NCI-H146 (cell line): ENCODE data around the gene SOX13.

Experiments used
- DNase-seq: peaks from one replicate; lab custom pipeline; 2025; lab: John Stamatoyannopoulos, UW

The SOX13 gene

GRCh38 chr1:204065174-204065985, 7.5 kb upstream of the SOX13 start:
- peak; percentile 42 for DNase-seq

GRCh38 chr1:204065986-204066300, 7.0 kb upstream of the SOX13 start:
- no peak for DNase-seq

GRCh38 chr1:204067935-204068334, 5.0 kb upstream of the SOX13 start:
- no peak for DNase-seq

DNA sequence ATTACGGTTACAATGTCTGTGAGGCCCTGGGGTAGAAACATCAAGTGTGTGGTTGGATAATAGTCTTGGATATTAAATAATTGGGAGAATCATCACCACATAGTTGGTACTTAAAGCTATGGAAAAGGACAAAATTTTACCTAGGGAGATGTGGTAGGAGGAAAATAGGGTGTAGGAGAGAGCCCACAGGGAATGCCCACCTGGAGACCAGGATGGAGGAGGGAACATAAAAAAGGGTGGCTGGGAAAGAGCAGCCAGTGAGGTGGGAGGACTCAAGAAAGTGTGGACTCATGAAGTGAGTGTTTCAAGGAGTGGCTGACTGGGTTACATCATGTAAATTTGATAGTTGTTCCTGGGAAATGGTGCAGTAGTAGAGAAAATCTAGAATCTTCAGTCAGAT, 3.0 kb upstream of the SOX13 start:
- DNase-seq: no peak

GRCh38 chr1:204070895-204071294, 2.0 kb upstream of the SOX13 start:
- no peak for DNase-seq

DNA sequence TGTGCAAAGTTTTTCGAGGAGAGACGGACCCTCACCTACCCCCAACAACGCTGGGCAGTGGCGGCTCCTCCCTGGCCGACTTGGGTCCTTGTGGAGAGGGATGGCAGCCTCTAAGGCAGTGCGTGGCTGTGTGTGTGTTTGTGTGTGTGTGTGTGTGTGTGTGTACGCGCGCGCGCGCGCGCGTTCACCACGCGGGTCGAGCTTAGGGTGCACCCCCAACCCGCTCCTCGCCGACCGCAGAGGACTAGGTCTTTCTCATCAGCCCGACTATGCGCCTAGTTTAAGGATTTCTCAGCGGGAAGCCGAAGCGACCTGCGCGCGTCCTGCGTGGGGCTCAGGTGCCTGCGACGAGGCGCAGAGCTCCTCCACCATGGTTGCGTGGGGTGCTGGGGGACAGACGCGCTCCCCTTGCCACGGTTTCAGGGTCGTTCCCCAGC, 940 bp downstream of the SOX13 start:
- peak; percentile 53 for DNase-seq

GRCh38 chr1:204074274-204075138, 1.6 kb downstream of the SOX13 start:
- peak; percentile 72 for DNase-seq

GRCh38 chr1:204075139-204075521, 2.2 kb downstream of the SOX13 start:
- no peak for DNase-seq

- no peak for DNase-seq
These were observed 3.3 kb downstream of the SOX13 start for GRCh38 chr1:204075890-204076846.

DNA sequence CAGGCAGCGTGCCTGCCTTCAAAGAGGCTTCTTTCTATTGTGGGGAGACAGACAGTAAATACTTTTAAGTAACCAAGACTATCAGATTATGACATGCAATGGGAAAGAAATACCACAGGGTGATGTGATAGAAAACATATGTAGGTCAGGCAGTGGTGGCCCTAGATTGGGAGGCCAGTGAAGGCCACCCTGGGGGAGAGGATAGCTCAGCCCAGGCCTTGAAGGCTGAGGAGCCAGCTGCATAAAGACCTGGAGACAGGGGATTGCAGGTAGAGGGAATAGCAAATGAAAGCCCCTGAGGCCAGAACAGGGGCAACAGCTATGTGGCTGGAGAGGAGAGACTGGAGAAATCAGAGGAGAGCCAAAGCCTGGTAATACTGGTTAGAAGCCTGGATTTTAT, 4.0 kb downstream of the SOX13 start:
- DNase-seq: no peak

GRCh38 chr1:204077979-204078696, 5.2 kb downstream of the SOX13 start:
- DNase-seq: peak; percentile 86

DNA sequence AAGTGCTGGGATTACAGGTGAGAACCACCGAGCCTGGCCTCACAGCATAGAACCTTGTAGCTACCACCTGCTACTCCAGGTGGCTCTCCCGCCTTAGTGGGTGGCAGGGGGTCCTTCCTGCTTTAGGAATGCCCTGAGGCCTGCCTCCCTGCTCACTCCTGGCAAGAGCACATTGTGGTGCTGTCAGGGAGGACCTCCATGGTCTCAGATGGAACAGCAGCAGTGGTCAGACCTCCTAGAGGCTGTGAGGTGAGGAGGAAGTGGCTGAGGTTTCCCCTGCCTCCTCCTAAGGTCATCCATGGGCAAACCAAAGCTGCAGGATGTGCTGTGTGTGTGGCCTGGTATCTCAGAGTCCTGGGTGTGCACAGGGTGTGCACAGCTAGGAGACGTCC, 6.7 kb downstream of the SOX13 start:
- DNase-seq: peak; percentile 42

DNA sequence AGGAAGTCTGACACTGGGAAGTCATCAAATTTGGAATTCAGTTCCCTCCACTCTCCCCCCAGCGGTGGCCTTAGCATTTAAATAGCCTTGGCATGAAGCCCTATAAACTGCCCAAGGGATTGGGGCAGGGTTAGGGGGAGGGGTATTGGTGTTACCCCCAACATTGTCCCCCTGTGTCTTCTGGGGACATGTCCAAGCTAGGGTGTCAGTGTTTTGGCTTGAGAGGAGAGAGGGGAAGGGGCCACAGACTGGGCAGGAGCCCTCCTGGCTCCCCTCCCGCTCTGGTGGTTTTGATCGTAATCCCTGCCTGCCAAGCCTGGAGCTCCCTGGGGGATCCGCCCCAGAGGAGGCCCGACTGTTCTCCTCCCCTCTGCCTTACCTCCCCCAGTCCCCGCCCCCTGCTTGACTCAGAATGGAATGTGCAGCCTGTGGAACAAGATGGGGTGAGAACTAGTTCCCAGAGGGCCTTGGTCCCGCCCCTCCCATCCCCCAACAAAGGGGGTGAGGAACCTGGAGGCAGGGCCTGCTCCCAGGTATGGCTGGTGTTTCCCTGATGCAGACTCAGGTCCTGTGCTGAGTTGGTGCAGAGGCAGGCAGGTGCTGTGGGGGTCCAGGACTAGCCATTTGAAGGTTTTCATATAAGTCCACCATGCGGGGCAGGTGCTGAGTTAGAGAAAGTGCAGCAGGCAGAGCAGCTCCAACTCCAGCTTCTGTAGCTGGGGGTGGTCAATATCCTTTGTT, 7.4 kb downstream of the SOX13 start:
- peak; percentile 43 for DNase-seq

DNA sequence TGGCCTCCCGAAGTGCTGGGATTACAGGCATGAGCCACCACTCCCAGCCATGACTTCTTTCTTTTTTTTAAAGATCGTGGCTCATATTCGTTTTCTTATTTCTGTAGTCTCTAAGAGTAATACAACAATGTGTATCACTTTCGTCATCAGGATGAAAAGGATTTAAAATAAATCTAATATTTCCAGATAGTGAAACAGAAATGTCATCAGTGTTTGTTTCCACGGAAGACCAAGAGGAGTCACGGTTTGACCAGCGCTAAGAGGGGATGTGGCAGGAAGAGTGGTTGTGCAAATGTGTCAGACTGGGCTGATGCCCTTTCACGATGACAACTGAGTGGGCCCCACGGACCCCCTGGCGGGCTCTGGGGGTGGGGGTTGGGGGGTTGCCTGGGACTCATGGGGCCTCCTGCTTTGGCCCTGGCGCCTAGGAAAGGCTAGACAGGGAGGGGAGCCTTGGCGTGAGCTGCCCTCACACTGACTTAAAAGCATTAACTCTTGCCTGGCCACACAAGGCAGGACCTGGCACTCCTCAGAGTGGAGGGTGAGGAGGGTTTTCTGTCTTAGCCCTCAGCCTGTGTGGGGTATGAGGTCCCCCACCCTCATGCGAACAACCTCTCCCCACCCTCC, 8.4 kb downstream of the SOX13 start:
- DNase-seq: no peak

DNA sequence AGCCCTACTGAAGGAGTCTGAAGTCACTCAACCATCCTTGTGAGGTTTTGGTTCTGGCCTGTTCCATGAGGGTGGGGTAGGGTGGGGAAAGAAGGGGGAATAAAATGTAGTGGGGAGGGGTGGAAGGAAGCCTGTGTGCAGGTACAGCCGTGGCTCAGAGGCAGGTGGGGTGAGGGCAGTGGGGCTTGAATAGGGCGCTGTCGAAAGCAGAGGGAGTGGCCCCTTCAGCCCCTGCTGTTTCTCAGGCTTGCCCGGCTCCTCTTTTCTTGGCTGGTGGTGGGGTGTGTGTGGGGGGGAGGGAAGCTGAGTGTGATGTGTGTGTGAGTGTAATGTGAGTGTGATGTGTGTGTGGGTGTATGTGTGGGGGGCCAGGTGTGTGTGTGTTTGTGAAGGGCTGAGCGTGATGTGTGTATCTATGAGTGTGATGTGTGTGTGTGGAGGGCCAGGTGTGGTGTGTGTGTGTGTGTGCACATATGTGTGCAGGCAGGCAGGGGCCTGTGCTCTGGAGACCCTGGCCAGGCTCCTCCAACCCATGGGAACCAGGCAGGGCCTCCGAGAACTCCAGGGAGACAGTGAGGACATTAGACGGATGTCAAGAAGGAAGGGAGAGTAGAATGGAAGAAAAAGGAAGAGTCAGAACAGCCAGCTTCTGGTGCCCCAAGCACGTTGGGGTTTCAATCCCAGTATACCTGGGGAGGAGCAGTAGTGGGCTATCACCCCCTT, 9.0 kb downstream of the SOX13 start:
- DNase-seq: no peak

GRCh38 chr1:204083491-204083890, 10.6 kb downstream of the SOX13 start:
- DNase-seq: no peak

GRCh38 chr1:204084247-204084772, 11.4 kb downstream of the SOX13 start:
- DNase-seq: peak; percentile 99

GRCh38 chr1:204085876-204086275, 13.0 kb downstream of the SOX13 start:
- DNase-seq: no peak

- DNase-seq: no peak
These were observed 14.4 kb downstream of the SOX13 start for GRCh38 chr1:204087181-204087892.
